Hematopoietic multipotent progenitor cell treated with erythropoietin and hydrocortisone succinate and interleukin-3 and kit ligand, for 15 days (in vitro differentiated cells): ENCODE measurements around the gene CTNNA3.

Experiments
- DNase-seq: peaks from one replicate; pipeline ENCODE4 v3.0.0-alpha.2; 2015; ENCODE audit warnings: low spot score

Gene CTNNA3

GRCh38 chr10:65911151-65911835, 1784.7 kb downstream of the CTNNA3 start:
- no peak for DNase-seq

- DNase-seq: no peak
These were observed 1785.8 kb downstream of the CTNNA3 start for GRCh38 chr10:65910209-65910608.

GRCh38 chr10:65907199-65907712, 1788.7 kb downstream of the CTNNA3 start:
- DNase-seq: no peak

- no peak for DNase-seq
These were observed 1792.4 kb downstream of the CTNNA3 start for GRCh38 chr10:65903620-65904019.

GRCh38 chr10:65900271-65900670, 1795.7 kb downstream of the CTNNA3 start:
- DNase-seq: no peak

- no peak for DNase-seq
These were observed 1797.9 kb downstream of the CTNNA3 start for GRCh38 chr10:65898055-65898454.

GRCh38 chr10:65894961-65895360, 1801.0 kb downstream of the CTNNA3 start:
- DNase-seq: no peak

- DNase-seq: no peak
These were observed 1801.6 kb downstream of the CTNNA3 start for GRCh38 chr10:65894379-65894778.

- DNase-seq: no peak
These were observed 1802.3 kb downstream of the CTNNA3 start for GRCh38 chr10:65893676-65894075.

- DNase-seq: no peak
These were observed 1803.7 kb downstream of the CTNNA3 start for GRCh38 chr10:65892284-65892683.

- DNase-seq: no peak
These were observed 1804.7 kb downstream of the CTNNA3 start for GRCh38 chr10:65891073-65891981.

- DNase-seq: no peak
These were observed 1831.5 kb downstream of the CTNNA3 start for GRCh38 chr10:65864529-65864928.

- no peak for DNase-seq
These were observed 1832.0 kb downstream of the CTNNA3 start for GRCh38 chr10:65864036-65864435.
